ENCODE data around the gene ZSWIM2.

GRCh38 chr2:186780701-186781316, 68.2 kb downstream of the ZSWIM2 start:
- peak; percentile 33; the same call in 1 of the 2 replicates for TF ChIP-seq CTCF (conservative IDR thresholded peaks at IDR 0.05; ENCODE audit: low read depth, low read length)
- no peak for TF ChIP-seq POLR2A (IDR thresholded peaks at IDR 0.05; ENCODE audit: low read depth, low read length)
- TF ChIP-seq MAZ (IDR thresholded peaks at IDR 0.05; ENCODE audit: borderline replicate concordance, low read depth, low read length), result no peak
- TF ChIP-seq SMC3 (IDR thresholded peaks at IDR 0.05; ENCODE audit: low read depth, low read length), result no peak
- TF ChIP-seq CEBPB (IDR thresholded peaks at IDR 0.05; ENCODE audit: low read depth, low read length), result no peak
- no peak for TF ChIP-seq MXI1 (IDR thresholded peaks at IDR 0.05; ENCODE audit: borderline replicate concordance, low read depth, low read length)
- no peak for TF ChIP-seq ELK1 (IDR thresholded peaks at IDR 0.05; ENCODE audit: borderline replicate concordance, low read depth, low read length)
